Liver (tissue), 3 donors: ENCODE measurements around the gene UBR3.

ENCODE experiments used
- CTCF ChIP-seq: fragments of 150-350 bp; IDR thresholded peaks from 2 replicates; pipeline ENCODE4 v1.5.1; 2017; ENCODE audit warnings: improper control_type of control experiment, low read depth, low read length; ENCODE audit not compliant: missing input control
- EGR1 ChIP-seq, 2 donors: IDR thresholded peaks; 2 replicates each; pipeline ENCODE4 v1.6.1; 2016 to 2018; ENCODE audit warnings: antibody characterized with exemption in 2 of 2, low read depth in 2 of 2
- GABPA ChIP-seq, 2 donors: IDR thresholded peaks in 1 of 2; conservative IDR thresholded peaks in 1 of 2; 2 replicates each; pipeline ENCODE4 v1.6.1; 2016; ENCODE audit warnings: antibody characterized with exemption in 2 of 2, mild to moderate bottlenecking in 1 of 2, moderate library complexity in 1 of 2
- HNF4G ChIP-seq: IDR thresholded peaks from 2 replicates; pipeline ENCODE4 v1.6.1; 2016; ENCODE audit warnings: antibody characterized with exemption
- JUND ChIP-seq, 2 donors: IDR thresholded peaks; 2 replicates each; pipeline ENCODE4 v1.6.1; 2016; ENCODE audit warnings: antibody characterized with exemption in 2 of 2
- MAX ChIP-seq: IDR thresholded peaks from 2 replicates; pipeline ENCODE4 v1.6.1; 2016; ENCODE audit warnings: antibody characterized with exemption
- RAD21 ChIP-seq, 2 donors: IDR thresholded peaks; 2 replicates each; pipeline ENCODE4 v1.6.1; 2016; ENCODE audit warnings: antibody characterized with exemption in 2 of 2, mild to moderate bottlenecking in 2 of 2
- ZBTB33 ChIP-seq: IDR thresholded peaks from 2 replicates; pipeline ENCODE4 v1.6.1; 2016; ENCODE audit warnings: antibody characterized with exemption
- donor health status: healthy.
- donor health status: healthy.

DNA sequence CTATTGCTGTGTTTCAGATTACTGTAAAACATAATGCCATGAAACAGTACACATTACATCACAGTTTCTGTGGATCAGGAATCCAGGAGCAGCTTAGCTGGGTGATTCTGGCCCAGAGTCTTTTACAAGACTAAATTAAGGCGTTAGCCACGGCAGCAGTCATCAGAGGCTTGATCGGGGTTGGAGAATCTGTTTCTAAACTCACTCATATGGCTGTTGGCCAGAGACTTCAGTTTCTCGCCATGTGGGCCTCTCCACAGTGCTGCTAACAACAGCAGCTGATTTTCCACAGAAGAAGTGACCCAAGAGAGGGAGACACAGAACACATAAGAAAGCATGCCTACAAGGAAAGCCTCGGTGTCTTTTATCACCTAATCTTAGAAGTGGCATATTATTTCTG lies 261.5 kb downstream of the UBR3 start:
- TF ChIP-seq CTCF (no peak), EGR1 (IDR thresholded peaks at IDR 0.05; ENCODE audit: low read depth in 2 of 2) (no peak), HNF4G (no peak), RAD21 (IDR thresholded peaks at IDR 0.05) (no peak), ZBTB33 (no peak), MAX (no peak), JUND (IDR thresholded peaks at IDR 0.05) (no peak), GABPA (IDR thresholded peaks at IDR 0.05 in 1 of 2, conservative IDR thresholded peaks at IDR 0.05 in 1 of 2) (no peak)
